Upper lobe of left lung (tissue), 4 donors: ENCODE measurements around the gene PLEKHG7.

Experiments used
- EP300 ChIP-seq, 4 donors: sonication (generic); formaldehyde crosslinking; IDR thresholded peaks; one replicate each; pipeline ENCODE4 v1.5.1; 2017; ENCODE audit warnings: antibody characterized with exemption in 4 of 4, control low read depth in 2 of 4
- POLR2A ChIP-seq, 4 donors: fragments of 450-650 bp; IDR thresholded peaks; one replicate each; pipeline ENCODE4 v1.5.1; 2016 to 2017; ENCODE audit warnings: antibody characterized with exemption in 4 of 4, mild to moderate bottlenecking in 2 of 4
- TF ChIP-seq, protein P1 (sequence below), 6 experiments: fragments of 450-650 bp in 4 of 6; fragments of 200-600 bp in 2 of 6; sonication (generic) in 2 of 6; IDR thresholded peaks; one replicate each; pipeline ENCODE4 v1.5.1; 2016 to 2019; ENCODE audit warnings: antibody characterized with exemption in 6 of 6

DNA sequence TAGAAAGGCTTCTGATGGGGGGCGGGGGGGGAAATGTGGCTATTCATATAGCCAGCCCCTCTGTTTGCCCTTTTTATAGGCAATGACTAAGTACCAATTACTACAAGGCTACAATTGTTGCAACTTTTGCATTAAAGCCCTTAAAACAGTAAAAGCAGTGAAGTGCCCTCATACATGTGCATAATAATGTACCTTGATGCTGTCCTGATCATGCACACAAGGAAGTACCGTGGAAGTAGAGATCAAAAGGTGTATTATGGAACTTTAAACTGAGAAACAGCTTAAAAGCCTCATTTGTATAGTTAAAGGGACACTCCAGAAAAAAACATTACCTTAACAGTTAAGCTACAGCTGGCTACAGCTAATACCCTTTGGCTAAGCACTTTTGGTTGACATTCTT lies 111.8 kb downstream of the PLEKHG7 start:
- TF ChIP-seq POLR2A (IDR thresholded peaks at IDR 0.05) (no peak), EP300 (IDR thresholded peaks at IDR 0.05) (no peak)
- TF ChIP-seq, protein P1, sequence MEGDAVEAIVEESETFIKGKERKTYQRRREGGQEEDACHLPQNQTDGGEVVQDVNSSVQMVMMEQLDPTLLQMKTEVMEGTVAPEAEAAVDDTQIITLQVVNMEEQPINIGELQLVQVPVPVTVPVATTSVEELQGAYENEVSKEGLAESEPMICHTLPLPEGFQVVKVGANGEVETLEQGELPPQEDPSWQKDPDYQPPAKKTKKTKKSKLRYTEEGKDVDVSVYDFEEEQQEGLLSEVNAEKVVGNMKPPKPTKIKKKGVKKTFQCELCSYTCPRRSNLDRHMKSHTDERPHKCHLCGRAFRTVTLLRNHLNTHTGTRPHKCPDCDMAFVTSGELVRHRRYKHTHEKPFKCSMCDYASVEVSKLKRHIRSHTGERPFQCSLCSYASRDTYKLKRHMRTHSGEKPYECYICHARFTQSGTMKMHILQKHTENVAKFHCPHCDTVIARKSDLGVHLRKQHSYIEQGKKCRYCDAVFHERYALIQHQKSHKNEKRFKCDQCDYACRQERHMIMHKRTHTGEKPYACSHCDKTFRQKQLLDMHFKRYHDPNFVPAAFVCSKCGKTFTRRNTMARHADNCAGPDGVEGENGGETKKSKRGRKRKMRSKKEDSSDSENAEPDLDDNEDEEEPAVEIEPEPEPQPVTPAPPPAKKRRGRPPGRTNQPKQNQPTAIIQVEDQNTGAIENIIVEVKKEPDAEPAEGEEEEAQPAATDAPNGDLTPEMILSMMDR (IDR thresholded peaks at IDR 0.05) = no peak
